GM23248 (cell line): ENCODE data around the gene PEX14. TPM values are rescaled to one million over a fixed set of nuclear protein-coding genes. Genes with fewer than 3 reads are reported as not detected.
A peak's percentile ranks its signal among the peaks of the same experiment; 100 is the strongest.

Experiments
- DNase-seq: peaks from one replicate; pipeline ENCODE4 v3.0.0-alpha.2; 2015
- H2AFZ ChIP-seq: fragments of 200-600 bp; sonication (generic); 2 replicates; pipeline ENCODE4 v1.6.1; 2016; ENCODE audit warnings: antibody characterized with exemption
- H3F3A ChIP-seq: fragments of 200-600 bp; sonication (generic); 2 replicates; pipeline ENCODE4 v1.6.1; 2016; ENCODE audit warnings: mild to moderate bottlenecking, antibody characterized with exemption, mixed run types; ENCODE audit not compliant: insufficient read depth
- H3K27ac ChIP-seq: fragments of 200-600 bp; sonication (generic); 2 replicates; pipeline ENCODE4 v1.5.1; 2016; ENCODE audit warnings: mild to moderate bottlenecking
- H3K27me3 ChIP-seq: fragments of 200-600 bp; sonication (generic); replicated peaks from 2 replicates; pipeline ENCODE4 v1.6.1; 2016; ENCODE audit warnings: mild to moderate bottlenecking; ENCODE audit not compliant: insufficient read depth
- H3K36me3 ChIP-seq: fragments of 200-600 bp; sonication (generic); 2 replicates; pipeline ENCODE4 v1.6.1; 2016; ENCODE audit warnings: low read depth, mild to moderate bottlenecking
- H3K4me1 ChIP-seq: fragments of 200-600 bp; sonication (generic); 2 replicates; pipeline ENCODE4 v1.6.1; 2016; ENCODE audit warnings: mild to moderate bottlenecking; ENCODE audit not compliant: insufficient read depth
- H3K4me2 ChIP-seq: fragments of 200-600 bp; sonication (generic); one replicate; pipeline ENCODE4 v1.6.1; 2016; ENCODE audit warnings: mild to moderate bottlenecking; ENCODE audit not compliant: unreplicated experiment
- H3K4me3 ChIP-seq: fragments of 200-600 bp; sonication (generic); 2 replicates; pipeline ENCODE4 v1.5.1; 2016; ENCODE audit warnings: mild to moderate bottlenecking
- H3K79me2 ChIP-seq: fragments of 200-600 bp; sonication (generic); 2 replicates; pipeline ENCODE4 v1.6.1; 2016; ENCODE audit warnings: mild to moderate bottlenecking; ENCODE audit not compliant: insufficient read depth
- H3K9ac ChIP-seq: fragments of 200-600 bp; sonication (generic); 2 replicates; pipeline ENCODE4 v1.6.1; 2016; ENCODE audit warnings: mild to moderate bottlenecking
- H3K9me2 ChIP-seq: fragments of 200-600 bp; sonication (generic); 2 replicates; pipeline ENCODE4 v1.6.1; 2016; ENCODE audit warnings: mixed run types, mild to moderate bottlenecking, moderate library complexity; ENCODE audit not compliant: insufficient read depth
- H3K9me3 ChIP-seq: fragments of 200-600 bp; sonication (generic); one replicate; pipeline ENCODE4 v1.6.1; 2017; ENCODE audit warnings: low read depth
- H4K20me1 ChIP-seq: fragments of 200-600 bp; sonication (generic); 2 replicates; pipeline ENCODE4 v1.6.0; 2016; ENCODE audit not compliant: insufficient read depth
- EZH2 ChIP-seq: fragments of 200-600 bp; sonication (generic); IDR thresholded peaks from 2 replicates; pipeline ENCODE4 v1.6.1; 2018; ENCODE audit warnings: antibody characterized with exemption, mild to moderate bottlenecking; ENCODE audit not compliant: insufficient read depth, poor library complexity, severe bottlenecking
- EZH2phosphoT487 ChIP-seq: fragments of 200-600 bp; sonication (generic); IDR thresholded peaks from 2 replicates; pipeline ENCODE4 v1.6.1; 2018; ENCODE audit warnings: antibody characterized with exemption, moderate library complexity, mild to moderate bottlenecking, low read depth; ENCODE audit not compliant: insufficient read depth
- WGBS, 2 experiments: methylation state at CpG; one replicate each; pipeline ENCODE4 v1.1.6; 2015 to 2017; ENCODE audit warnings: low lambda C conversion rate in 2 of 2, low coverage in 1 of 2; ENCODE audit errors: missing lambda C conversion rate in 2 of 2; 5-methylcytosine and 5-hydroxymethylcytosine counted together
- in situ Hi-C: fragments of 300-500 bp; cut with MboI; formaldehyde crosslinking; loops from 2 replicates; pipeline ENCODE4 v1.15.0; 2020
- polyA plus RNA-seq: library from polyadenylated mRNA; unstranded; fragments of >200 nt; fragmentation: Nextera tagmentation; extraction: Ambion mirVana; gene quantifications from 2 replicates; pipeline ENCODE4 v1.2.1, GENCODE V29; 2016
- total RNA-seq: library from RNA; depleted of rRNA; stranded (reverse); fragments of >200 nt; shearing (Covaris generic); gene quantifications from 2 replicates; pipeline ENCODE4 v1.2.3, GENCODE V29; 2014

Gene PEX14
- total and polyA plus RNA-seq, 2 experiments from 2014 or later: 13.9 to 20.1 TPM

GRCh38 chr1:10661453-10661852 lies 186.7 kb downstream of the PEX14 start:
- H3K79me2 ChIP-seq: no peaks in the 10 kb centered on the region
- H3K4me2 ChIP-seq: no peak overlapping the region
- DNase-seq: no peak
- 90 to 91% methylated on average over 5 of the region's 5 CpGs for WGBS, 2 experiments
- H3K4me3 ChIP-seq: no peak overlapping the region
- no peaks in the 10 kb centered on the region for H3K9me3 ChIP-seq
- H3K9ac ChIP-seq: no peak overlapping the region
- TF ChIP-seq EZH2 (no peak), EZH2phosphoT487 (no peak)
- no peaks in the 10 kb centered on the region for H3K36me3 ChIP-seq
- in situ Hi-C loops: no loop called here
- no peaks in the 10 kb centered on the region for H4K20me1 ChIP-seq
- H3K4me1 ChIP-seq: no peaks in the 10 kb centered on the region
- no peak overlapping the region for H3K27ac ChIP-seq
- H3F3A ChIP-seq: no peaks in the 10 kb centered on the region
- H3K27me3 ChIP-seq: no peaks in the 10 kb centered on the region
- no peaks in the 10 kb centered on the region for H3K9me2 ChIP-seq
- no peak overlapping the region for H2AFZ ChIP-seq

- no peaks in the 10 kb centered on the region for H3K9me3 ChIP-seq
- no peak overlapping the region for H3K4me2 ChIP-seq
- no peak for TF ChIP-seq EZH2phosphoT487
- no peak for TF ChIP-seq EZH2
- WGBS, 2 experiments: 86 to 90% methylated on average over 8 of the region's 8 CpGs
- H3F3A ChIP-seq: no peaks in the 10 kb centered on the region
- DNase-seq: no peak
- no peaks in the 10 kb centered on the region for H3K9me2 ChIP-seq
- H3K79me2 ChIP-seq: no peaks in the 10 kb centered on the region
- no peak overlapping the region for H3K9ac ChIP-seq
- in situ Hi-C loops: no loop called here
- no peaks in the 10 kb centered on the region for H3K36me3 ChIP-seq
- no peaks in the 10 kb centered on the region for H3K4me1 ChIP-seq
- H4K20me1 ChIP-seq: no peaks in the 10 kb centered on the region
- H3K4me3 ChIP-seq: no peak overlapping the region
- no peak overlapping the region for H3K27ac ChIP-seq
- H3K27me3 ChIP-seq: no peaks in the 10 kb centered on the region
- no peak overlapping the region for H2AFZ ChIP-seq
Measured at GRCh38 chr1:10662090-10662688, 187.4 kb downstream of the PEX14 start.

- H4K20me1 ChIP-seq: no peaks in the 10 kb centered on the region
- H2AFZ ChIP-seq: no peak overlapping the region
- no peaks in the 10 kb centered on the region for H3K4me1 ChIP-seq
- no peak overlapping the region for H3K4me3 ChIP-seq
- H3F3A ChIP-seq: no peaks in the 10 kb centered on the region
- H3K27me3 ChIP-seq: no peaks in the 10 kb centered on the region
- no peak overlapping the region for H3K27ac ChIP-seq
- H3K79me2 ChIP-seq: no peaks in the 10 kb centered on the region
- in situ Hi-C loops: no loop called here
- H3K36me3 ChIP-seq: no peaks in the 10 kb centered on the region
- no peak overlapping the region for H3K4me2 ChIP-seq
- no peaks in the 10 kb centered on the region for H3K9me2 ChIP-seq
- DNase-seq: no peak
- WGBS, 2 experiments: 62 to 64% methylated on average over 23 to 26 of the region's 26 CpGs
- no peak for TF ChIP-seq EZH2phosphoT487
- TF ChIP-seq EZH2: no peak
- no peak overlapping the region for H3K9ac ChIP-seq
- no peaks in the 10 kb centered on the region for H3K9me3 ChIP-seq
Measured at GRCh38 chr1:10662824-10663677, 188.3 kb downstream of the PEX14 start.

- Histone ChIP-seq H3K4me2 (no peak overlapping the region), H3K9ac (no peak overlapping the region), H3F3A (no peaks in the 10 kb centered on the region), H3K36me3 (no peaks in the 10 kb centered on the region), H3K27me3 (no peaks in the 10 kb centered on the region), H4K20me1 (no peaks in the 10 kb centered on the region), H3K27ac (no peak overlapping the region), H3K9me3 (no peaks in the 10 kb centered on the region), H3K4me1 (no peaks in the 10 kb centered on the region), H2AFZ (no peak overlapping the region), H3K9me2 (no peaks in the 10 kb centered on the region), H3K4me3 (no peak overlapping the region), H3K79me2 (no peaks in the 10 kb centered on the region)
- TF ChIP-seq EZH2phosphoT487 (no peak), EZH2 (no peak)
- DNase-seq: peak; percentile 57
- 6 to 8% methylated on average over 13 to 15 of the region's 15 CpGs for WGBS, 2 experiments
- in situ Hi-C loops: no loop called here
Measured at GRCh38 chr1:10663678-10664035, 188.9 kb downstream of the PEX14 start.
